GM21381 (cell line): Measurements from ENCODE around the gene ACSBG1.
"Not testable (repeated sequence)": the region's sequence is repeated elsewhere in the genome, so short reads cannot be mapped to it uniquely, and the experiment has no call there.

Experiments used
- ATAC-seq: cut with Tn5 transposase; IDR thresholded peaks from one replicate; pipeline ENCODE4 v1.9.1; 2021; ENCODE audit warnings: mild to moderate bottlenecking, moderate library complexity; ENCODE audit not compliant: unreplicated experiment

ACSBG1 gene

GRCh38 chr15:78251136-78251535, 16.8 kb upstream of the ACSBG1 start:
- ATAC-seq = no peak

- ATAC-seq = no peak
Measured at GRCh38 chr15:78249131-78249530, 14.8 kb upstream of the ACSBG1 start.

GRCh38 chr15:78247911-78248310, 13.5 kb upstream of the ACSBG1 start:
- no peak for ATAC-seq

- not testable (repeated sequence) for ATAC-seq
Measured at GRCh38 chr15:78245976-78246620, 11.7 kb upstream of the ACSBG1 start.

GRCh38 chr15:78245392-78245791, 11.0 kb upstream of the ACSBG1 start:
- not testable (repeated sequence) for ATAC-seq

- ATAC-seq = no peak
Measured at GRCh38 chr15:78244893-78245292, 10.5 kb upstream of the ACSBG1 start.

- ATAC-seq = no peak
Measured at GRCh38 chr15:78244101-78244500, 9.7 kb upstream of the ACSBG1 start.

- ATAC-seq = no peak
Measured at GRCh38 chr15:78243491-78243941, 9.2 kb upstream of the ACSBG1 start.

- no peak for ATAC-seq
Measured at GRCh38 chr15:78243058-78243457, 8.7 kb upstream of the ACSBG1 start.

GRCh38 chr15:78242128-78242527, 7.8 kb upstream of the ACSBG1 start:
- ATAC-seq = no peak

- ATAC-seq = no peak
Measured at GRCh38 chr15:78241017-78241416, 6.7 kb upstream of the ACSBG1 start.

- no peak for ATAC-seq
Measured at GRCh38 chr15:78239811-78240210, 5.4 kb upstream of the ACSBG1 start.

- no peak for ATAC-seq
Measured at GRCh38 chr15:78237146-78237545, 2.8 kb upstream of the ACSBG1 start.

GRCh38 chr15:78236491-78236890, 2.1 kb upstream of the ACSBG1 start:
- ATAC-seq = no peak

GRCh38 chr15:78233496-78233895, 869 bp downstream of the ACSBG1 start:
- ATAC-seq = no peak

GRCh38 chr15:78232951-78233350, 1.4 kb downstream of the ACSBG1 start:
- no peak for ATAC-seq

- no peak for ATAC-seq
Measured at GRCh38 chr15:78229431-78230406, 4.6 kb downstream of the ACSBG1 start.

GRCh38 chr15:78228356-78228996, 5.9 kb downstream of the ACSBG1 start:
- no peak for ATAC-seq

GRCh38 chr15:78225783-78226541, 8.4 kb downstream of the ACSBG1 start:
- peak; percentile 75 for ATAC-seq

- ATAC-seq = no peak
Measured at GRCh38 chr15:78224023-78224411, 10.3 kb downstream of the ACSBG1 start.
